ENCODE results near the gene PTGS2.

DNA sequence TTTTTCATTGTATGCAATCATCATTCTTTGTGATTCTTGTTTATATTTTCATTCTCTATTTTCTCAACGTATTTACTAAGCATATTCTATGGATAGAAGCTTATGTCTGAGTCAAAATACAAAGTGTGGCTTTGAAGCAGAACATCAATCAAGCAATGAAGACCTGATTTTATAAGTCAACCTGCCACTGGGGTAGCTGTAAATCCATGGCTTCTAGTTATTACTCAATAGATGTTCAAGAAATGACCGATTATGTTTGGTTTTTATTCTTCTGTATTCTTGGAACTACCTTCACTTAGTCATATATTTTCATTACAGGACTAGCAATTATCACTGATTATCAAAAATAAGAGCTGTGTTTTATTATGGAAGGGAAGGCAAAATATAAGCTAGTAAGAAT, 20.5 kb upstream of the PTGS2 start:
- TF ChIP-seq POLR2AphosphoS5 (IDR thresholded peaks at IDR 0.05; ENCODE audit: low read depth) (no peak), GABPA (IDR thresholded peaks at IDR 0.05; ENCODE audit: low read depth) (no peak)
- TF ChIP-seq, protein P1, sequence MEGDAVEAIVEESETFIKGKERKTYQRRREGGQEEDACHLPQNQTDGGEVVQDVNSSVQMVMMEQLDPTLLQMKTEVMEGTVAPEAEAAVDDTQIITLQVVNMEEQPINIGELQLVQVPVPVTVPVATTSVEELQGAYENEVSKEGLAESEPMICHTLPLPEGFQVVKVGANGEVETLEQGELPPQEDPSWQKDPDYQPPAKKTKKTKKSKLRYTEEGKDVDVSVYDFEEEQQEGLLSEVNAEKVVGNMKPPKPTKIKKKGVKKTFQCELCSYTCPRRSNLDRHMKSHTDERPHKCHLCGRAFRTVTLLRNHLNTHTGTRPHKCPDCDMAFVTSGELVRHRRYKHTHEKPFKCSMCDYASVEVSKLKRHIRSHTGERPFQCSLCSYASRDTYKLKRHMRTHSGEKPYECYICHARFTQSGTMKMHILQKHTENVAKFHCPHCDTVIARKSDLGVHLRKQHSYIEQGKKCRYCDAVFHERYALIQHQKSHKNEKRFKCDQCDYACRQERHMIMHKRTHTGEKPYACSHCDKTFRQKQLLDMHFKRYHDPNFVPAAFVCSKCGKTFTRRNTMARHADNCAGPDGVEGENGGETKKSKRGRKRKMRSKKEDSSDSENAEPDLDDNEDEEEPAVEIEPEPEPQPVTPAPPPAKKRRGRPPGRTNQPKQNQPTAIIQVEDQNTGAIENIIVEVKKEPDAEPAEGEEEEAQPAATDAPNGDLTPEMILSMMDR (IDR thresholded peaks at IDR 0.05; ENCODE audit: insufficient read depth, low read length), result no peak

Data from HL-60 (cell line).